ENCODE results near the gene DALRD3.

DNA sequence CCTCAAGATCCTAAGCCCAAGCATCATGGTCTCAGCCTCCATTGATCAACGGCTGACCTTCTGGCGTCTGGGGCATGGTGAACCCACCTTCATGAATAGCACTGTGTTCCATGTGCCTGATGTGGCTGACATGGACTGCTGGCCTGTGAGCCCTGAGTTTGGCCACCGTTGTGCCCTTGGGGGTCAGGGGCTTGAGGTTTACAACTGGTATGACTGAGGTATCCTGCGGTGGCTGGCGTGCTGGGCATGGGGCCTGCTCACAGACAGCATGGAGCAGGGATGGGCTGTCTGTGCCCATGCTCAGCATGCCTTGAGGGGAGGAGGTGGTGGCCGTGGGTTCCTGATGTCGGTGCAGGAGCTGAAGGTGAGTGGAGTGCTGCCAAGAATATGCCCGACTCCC lies 3.3 kb downstream of the DALRD3 start:
- TF ChIP-seq ISL1 (CRISPR knock-in tag; IDR thresholded peaks at IDR 0.05) (no peak), ZNF8 (CRISPR knock-in tag; IDR thresholded peaks at IDR 0.05) (no peak), ARNTL (CRISPR knock-in tag; IDR thresholded peaks at IDR 0.05; ENCODE audit: borderline replicate concordance, low read depth) (no peak), SNAI2 (CRISPR knock-in tag; IDR thresholded peaks at IDR 0.05) (no peak)
- TF ChIP-seq, protein P1, sequence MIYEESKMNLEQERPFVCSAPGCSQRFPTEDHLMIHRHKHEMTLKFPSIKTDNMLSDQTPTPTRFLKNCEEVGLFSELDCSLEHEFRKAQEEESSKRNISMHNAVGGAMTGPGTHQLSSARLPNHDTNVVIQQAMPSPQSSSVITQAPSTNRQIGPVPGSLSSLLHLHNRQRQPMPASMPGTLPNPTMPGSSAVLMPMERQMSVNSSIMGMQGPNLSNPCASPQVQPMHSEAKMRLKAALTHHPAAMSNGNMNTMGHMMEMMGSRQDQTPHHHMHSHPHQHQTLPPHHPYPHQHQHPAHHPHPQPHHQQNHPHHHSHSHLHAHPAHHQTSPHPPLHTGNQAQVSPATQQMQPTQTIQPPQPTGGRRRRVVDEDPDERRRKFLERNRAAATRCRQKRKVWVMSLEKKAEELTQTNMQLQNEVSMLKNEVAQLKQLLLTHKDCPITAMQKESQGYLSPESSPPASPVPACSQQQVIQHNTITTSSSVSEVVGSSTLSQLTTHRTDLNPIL (CRISPR knock-in tag; IDR thresholded peaks at IDR 0.05; ENCODE audit: low read depth), result no peak
- TF ChIP-seq, protein P2, sequence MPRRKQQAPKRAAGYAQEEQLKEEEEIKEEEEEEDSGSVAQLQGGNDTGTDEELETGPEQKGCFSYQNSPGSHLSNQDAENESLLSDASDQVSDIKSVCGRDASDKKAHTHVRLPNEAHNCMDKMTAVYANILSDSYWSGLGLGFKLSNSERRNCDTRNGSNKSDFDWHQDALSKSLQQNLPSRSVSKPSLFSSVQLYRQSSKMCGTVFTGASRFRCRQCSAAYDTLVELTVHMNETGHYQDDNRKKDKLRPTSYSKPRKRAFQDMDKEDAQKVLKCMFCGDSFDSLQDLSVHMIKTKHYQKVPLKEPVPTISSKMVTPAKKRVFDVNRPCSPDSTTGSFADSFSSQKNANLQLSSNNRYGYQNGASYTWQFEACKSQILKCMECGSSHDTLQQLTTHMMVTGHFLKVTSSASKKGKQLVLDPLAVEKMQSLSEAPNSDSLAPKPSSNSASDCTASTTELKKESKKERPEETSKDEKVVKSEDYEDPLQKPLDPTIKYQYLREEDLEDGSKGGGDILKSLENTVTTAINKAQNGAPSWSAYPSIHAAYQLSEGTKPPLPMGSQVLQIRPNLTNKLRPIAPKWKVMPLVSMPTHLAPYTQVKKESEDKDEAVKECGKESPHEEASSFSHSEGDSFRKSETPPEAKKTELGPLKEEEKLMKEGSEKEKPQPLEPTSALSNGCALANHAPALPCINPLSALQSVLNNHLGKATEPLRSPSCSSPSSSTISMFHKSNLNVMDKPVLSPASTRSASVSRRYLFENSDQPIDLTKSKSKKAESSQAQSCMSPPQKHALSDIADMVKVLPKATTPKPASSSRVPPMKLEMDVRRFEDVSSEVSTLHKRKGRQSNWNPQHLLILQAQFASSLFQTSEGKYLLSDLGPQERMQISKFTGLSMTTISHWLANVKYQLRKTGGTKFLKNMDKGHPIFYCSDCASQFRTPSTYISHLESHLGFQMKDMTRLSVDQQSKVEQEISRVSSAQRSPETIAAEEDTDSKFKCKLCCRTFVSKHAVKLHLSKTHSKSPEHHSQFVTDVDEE (CRISPR knock-in tag; IDR thresholded peaks at IDR 0.05), result no peak

All from SK-N-SH treated with all-trans-retinoic acid at 6 μM for 48 hours (cell line).